HepG2 (cell line): ENCODE data around the gene RPL22L1. TPM values are rescaled to one million over a fixed set of nuclear protein-coding genes. Genes with fewer than 3 reads are reported as not detected.

Source experiments
- FOXA3 ChIP-seq: IDR thresholded peaks from 2 replicates; pipeline ENCODE4 v1.6.1; 2016; ENCODE audit warnings: missing genetic modification reagents, missing compliant biosample characterization
- GABPB1 ChIP-seq: IDR thresholded peaks from 2 replicates; pipeline ENCODE4 v1.6.1; 2016; ENCODE audit warnings: mild to moderate bottlenecking, missing genetic modification reagents, moderate library complexity, missing compliant biosample characterization
- KDM2A ChIP-seq: sonication (generic); formaldehyde crosslinking; IDR thresholded peaks from 2 replicates; pipeline ENCODE4 v1.4.0; 2020; ENCODE audit warnings: low read depth, missing genetic modification reagents, borderline replicate concordance
- NFAT5 ChIP-seq: sonication (generic); formaldehyde crosslinking; IDR thresholded peaks from 2 replicates; pipeline ENCODE4 v1.4.0; 2020; ENCODE audit warnings: missing genetic modification reagents
- SKIL ChIP-seq: sonication (generic); formaldehyde crosslinking; IDR thresholded peaks from 2 replicates; pipeline ENCODE4 v1.8.0; 2022; ENCODE audit warnings: missing genetic modification reagents, mild to moderate bottlenecking, moderate library complexity, borderline replicate concordance
- SMARCC2 ChIP-seq: fragments of 450-650 bp; IDR thresholded peaks from 2 replicates; pipeline ENCODE4 v1.6.1; 2017; ENCODE audit warnings: antibody characterized with exemption, mild to moderate bottlenecking
- ZBTB4 ChIP-seq: sonication (generic); formaldehyde crosslinking; IDR thresholded peaks from 2 replicates; pipeline ENCODE4 v1.4.0; 2020; ENCODE audit warnings: missing genetic modification reagents, mild to moderate bottlenecking, borderline replicate concordance
- ZBTB43 ChIP-seq: sonication (generic); formaldehyde crosslinking; conservative IDR thresholded peaks from 2 replicates; pipeline ENCODE4 v1.4.0; 2020; ENCODE audit warnings: missing genetic modification reagents
- ZBTB44 ChIP-seq: sonication (generic); formaldehyde crosslinking; IDR thresholded peaks from 2 replicates; pipeline ENCODE4 v1.4.0; 2020; ENCODE audit warnings: missing genetic modification reagents
- ZNF18 ChIP-seq: sonication (generic); formaldehyde crosslinking; IDR thresholded peaks from 2 replicates; pipeline ENCODE4 v1.8.0; 2022; ENCODE audit warnings: mild to moderate bottlenecking, missing genetic modification reagents; ENCODE audit not compliant: insufficient replicate concordance
- ZNF3 ChIP-seq: IDR thresholded peaks from 2 replicates; pipeline ENCODE4 v1.7.0; 2017; ENCODE audit warnings: inconsistent platforms
- polyA plus RNA-seq, 8 experiments: library from polyadenylated mRNA; depleted of rRNA in 3 of 8; stranded (reverse) in 7 of 8; unstranded in 1 of 8; fragments of >200 nt; fragmentation: Illumina TruSeq in 4 of 8; extraction: Trizol in 4 of 8; gene quantifications; 2 replicates each; pipeline versions ENCODE4 v1.2.1 to v1.2.3, GENCODE V29; 2011 to 2016; ENCODE audit warnings: low read depth in 4 of 8, missing spikeins in 1 of 8, mixed read lengths in 1 of 8; ENCODE audit not compliant: insufficient read depth in 1 of 8
- total RNA-seq, 5 experiments: library from RNA; depleted of rRNA; stranded (reverse); fragments of >200 nt; fragmentation: Illumina TruSeq; extraction: Trizol; gene quantifications; 2 replicates each; pipeline ENCODE4 v1.2.3, GENCODE V29; 2016; ENCODE audit warnings: low read depth in 1 of 5

RPL22L1 gene
- total and polyA plus RNA-seq, 2 of the 13 experiments (the other 11 are each of a cell fraction or from before 2014, with no cell fraction given), result 42.7 to 152 TPM

- no peak for TF ChIP-seq SKIL
- TF ChIP-seq NFAT5, result no peak
- TF ChIP-seq GABPB1 (CRISPR knock-in tag), result peak; percentile 84
- no peak for TF ChIP-seq SMARCC2
- TF ChIP-seq ZBTB44, result peak; percentile 46; the same call in 1 of the 2 replicates
- TF ChIP-seq FOXA3 (CRISPR knock-in tag), result peak; percentile 26
- no peak for TF ChIP-seq ZNF3 (CRISPR knock-in tag)
- TF ChIP-seq KDM2A, result peak; percentile 90
- TF ChIP-seq ZNF18 (CRISPR knock-in tag), result peak; percentile 82
- peak; percentile 87; the same call in 1 of the 2 replicates for TF ChIP-seq ZBTB4
- TF ChIP-seq ZBTB43, result peak; percentile 17; the same call in 1 of the 2 replicates
Measured at GRCh38 chr3:170869645-170870593, at the start of gene RPL22L1 (continued).
